Stomach smooth muscle (tissue), 2 donors: ENCODE results near the gene ATP5PO.

Experiments
- H3K27ac ChIP-seq: one replicate; pipeline ENCODE4 v1.7.0; 2013; ENCODE audit warnings: mild to moderate bottlenecking, low read length, inconsistent platforms
- H3K27me3 ChIP-seq, 2 donors: one replicate each; pipeline ENCODE4 v1.7.0; 2013; ENCODE audit warnings: low read length in 2 of 2; ENCODE audit not compliant: insufficient read depth in 2 of 2, control insufficient read depth in 1 of 2
- H3K36me3 ChIP-seq, 2 donors: one replicate each; pipeline ENCODE4 v1.7.0; 2013; ENCODE audit warnings: low read length in 2 of 2; ENCODE audit not compliant: control insufficient read depth in 2 of 2, insufficient read depth in 2 of 2
- H3K4me1 ChIP-seq: one replicate; pipeline ENCODE4 v1.7.0; 2013; ENCODE audit warnings: low read length; ENCODE audit not compliant: control insufficient read depth, insufficient read depth
- H3K4me3 ChIP-seq, 2 donors: one replicate each; pipeline ENCODE4 v1.7.0; 2013; ENCODE audit warnings: low read length in 2 of 2
- H3K9ac ChIP-seq, 2 donors: one replicate each; pipeline ENCODE4 v1.7.0; 2013; ENCODE audit warnings: low read length in 2 of 2, mild to moderate bottlenecking in 1 of 2
- H3K9me3 ChIP-seq, 2 donors: one replicate each; pipeline ENCODE4 v1.7.0; 2013; ENCODE audit warnings: low read length in 2 of 2; ENCODE audit not compliant: control insufficient read depth in 2 of 2
- donor health status: healthy.
- donor health status: Pancreatic carcinoma.

ATP5PO gene

GRCh38 chr21:33949516-33950430 lies 34.2 kb upstream of the ATP5PO start:
- no peak overlapping the region for H3K4me3 ChIP-seq
- peaks cover 25% of the 10 kb centered on the region for H3K4me1 ChIP-seq
- peak overlapping the region; percentile 90 for H3K27ac ChIP-seq
- no peaks in the 10 kb centered on the region for H3K9me3 ChIP-seq
- H3K36me3 ChIP-seq = no peaks in the 10 kb centered on the region
- no peak overlapping the region for H3K9ac ChIP-seq
- no peaks in the 10 kb centered on the region for H3K27me3 ChIP-seq

GRCh38 chr21:33948951-33949444 lies 33.4 kb upstream of the ATP5PO start:
- peaks cover 25% of the 10 kb centered on the region for H3K4me1 ChIP-seq
- H3K27ac ChIP-seq = peak overlapping the region; percentile 90
- no peaks in the 10 kb centered on the region for H3K36me3 ChIP-seq
- H3K27me3 ChIP-seq = no peaks in the 10 kb centered on the region
- H3K4me3 ChIP-seq = no peak overlapping the region
- peak overlapping the region in 1 of 2 donors; percentile 46 for H3K9ac ChIP-seq
- H3K9me3 ChIP-seq = no peaks in the 10 kb centered on the region

- Histone ChIP-seq H3K4me3 (peak overlapping the region; percentile 42 to 58), H3K9ac (peak overlapping the region; percentile 46 to 51), H3K27ac (peak overlapping the region; percentile 90), H3K36me3 (no peaks in the 10 kb centered on the region), H3K4me1 (peaks cover 25% of the 10 kb centered on the region), H3K27me3 (no peaks in the 10 kb centered on the region), H3K9me3 (no peaks in the 10 kb centered on the region)
Measured at GRCh38 chr21:33948096-33948950, 32.7 kb upstream of the ATP5PO start.

- H3K27me3 ChIP-seq = no peaks in the 10 kb centered on the region
- H3K9ac ChIP-seq = peak overlapping the region; percentile 34 to 51
- peak overlapping the region; percentile 90 for H3K27ac ChIP-seq
- no peaks in the 10 kb centered on the region for H3K36me3 ChIP-seq
- no peaks in the 10 kb centered on the region for H3K9me3 ChIP-seq
- H3K4me1 ChIP-seq = peaks cover 29% of the 10 kb centered on the region
- peak overlapping the region; percentile 42 to 58 for H3K4me3 ChIP-seq
Measured at GRCh38 chr21:33947451-33948095, 32.0 kb upstream of the ATP5PO start.

GRCh38 chr21:33945652-33946270 lies 30.2 kb upstream of the ATP5PO start:
- Histone ChIP-seq H3K36me3 (no peaks in the 10 kb centered on the region), H3K9ac (no peak overlapping the region), H3K4me3 (no peak overlapping the region), H3K4me1 (peaks cover 33% of the 10 kb centered on the region), H3K27me3 (no peaks in the 10 kb centered on the region), H3K9me3 (no peaks in the 10 kb centered on the region), H3K27ac (no peak overlapping the region)

- H3K4me1 ChIP-seq = peaks cover 37% of the 10 kb centered on the region
- H3K9ac ChIP-seq = no peak overlapping the region
- H3K36me3 ChIP-seq = no peaks in the 10 kb centered on the region
- H3K4me3 ChIP-seq = no peak overlapping the region
- H3K27me3 ChIP-seq = no peaks in the 10 kb centered on the region
- no peak overlapping the region for H3K27ac ChIP-seq
- no peaks in the 10 kb centered on the region for H3K9me3 ChIP-seq
Measured at GRCh38 chr21:33944185-33944763, 28.7 kb upstream of the ATP5PO start.

- no peak overlapping the region for H3K4me3 ChIP-seq
- no peak overlapping the region for H3K27ac ChIP-seq
- H3K9ac ChIP-seq = no peak overlapping the region
- H3K9me3 ChIP-seq = no peaks in the 10 kb centered on the region
- no peaks in the 10 kb centered on the region for H3K27me3 ChIP-seq
- H3K36me3 ChIP-seq = no peaks in the 10 kb centered on the region
- H3K4me1 ChIP-seq = peaks cover 29% of the 10 kb centered on the region
Measured at GRCh38 chr21:33943293-33943692, 27.7 kb upstream of the ATP5PO start.

GRCh38 chr21:33942426-33942825 lies 26.8 kb upstream of the ATP5PO start:
- Histone ChIP-seq H3K9ac (no peak overlapping the region), H3K9me3 (no peaks in the 10 kb centered on the region), H3K27me3 (no peaks in the 10 kb centered on the region), H3K4me3 (no peak overlapping the region), H3K4me1 (peaks cover 20% of the 10 kb centered on the region), H3K36me3 (no peaks in the 10 kb centered on the region), H3K27ac (peak overlapping the region; percentile 12)

GRCh38 chr21:33940881-33941245 lies 25.3 kb upstream of the ATP5PO start:
- no peaks in the 10 kb centered on the region for H3K27me3 ChIP-seq
- no peaks in the 10 kb centered on the region for H3K36me3 ChIP-seq
- H3K27ac ChIP-seq = peak overlapping the region; percentile 86
- H3K9ac ChIP-seq = peak overlapping the region; percentile 47 to 55
- peaks cover 16% of the 10 kb centered on the region for H3K4me1 ChIP-seq
- H3K9me3 ChIP-seq = no peaks in the 10 kb centered on the region
- peak overlapping the region in 1 of 2 donors; percentile 15 for H3K4me3 ChIP-seq
